IMR-90 (cell line): ENCODE data around the gene ID1. TPM values are rescaled to one million over a fixed set of nuclear protein-coding genes. Genes with fewer than 3 reads are reported as not detected.
A peak's percentile ranks its signal among the peaks of the same experiment; 100 is the strongest.

ENCODE experiments used
- ATAC-seq: fragments of 200-7000 bp; cut with Tn5 transposase; 2 replicates; pipeline ENCODE4 v1.9.1; 2020; ENCODE audit warnings: low read depth, mild to moderate bottlenecking, moderate library complexity
- BruUV-seq: library from RNA; stranded (reverse); fragments of 400-500 nt; replicated peaks from 2 replicates; lab custom pipeline; 2021; lab: Mats Ljungman, UMichigan
- CTCF ChIA-PET: fragments of 300-600 bp; formaldehyde crosslinking; extraction: SDS; loops from one replicate; lab custom pipeline; 2021; ENCODE audit warnings: antibody characterized with exemption; lab: Yijun Ruan, JAX
- POLR2A ChIA-PET: fragments of 300-600 bp; sonication (Branson Sonifier 250); formaldehyde crosslinking; loops from one replicate; lab custom pipeline; 2022; ENCODE audit warnings: antibody characterized with exemption; ENCODE audit not compliant: unreplicated experiment; lab: Charles Lee
- DNase-seq: peaks from one replicate; pipeline ENCODE4 v3.0.0; 2013
- H2AFZ ChIP-seq: replicated peaks from 2 replicates; pipeline ENCODE3; 2013; ENCODE audit warnings: low read length, mild to moderate bottlenecking; ENCODE audit not compliant: poor library complexity
- H2AK5ac ChIP-seq: 2 replicates; pipeline ENCODE4 v1.6.1; 2013; ENCODE audit warnings: low read depth, low read length, inconsistent platforms
- H2AK9ac ChIP-seq: replicated peaks from 2 replicates; pipeline ENCODE3; 2013; ENCODE audit warnings: mild to moderate bottlenecking, low read depth, low read length, moderate library complexity; ENCODE audit not compliant: poor library complexity
- H2BK120ac ChIP-seq: 2 replicates; pipeline ENCODE4 v1.6.1; 2013; ENCODE audit warnings: low read depth, low read length, inconsistent platforms
- H2BK15ac ChIP-seq: 3 replicates; pipeline ENCODE4 v1.6.1; 2013; ENCODE audit warnings: low read depth, low read length, inconsistent platforms
- H2BK20ac ChIP-seq: 2 replicates; pipeline ENCODE4 v1.6.1; 2013; ENCODE audit warnings: low read depth, mild to moderate bottlenecking, inconsistent platforms, low read length, moderate library complexity
- H2BK5ac ChIP-seq: 2 replicates; pipeline ENCODE4 v1.6.1; 2013; ENCODE audit warnings: mild to moderate bottlenecking, low read depth, low read length, inconsistent platforms; ENCODE audit not compliant: poor library complexity, severe bottlenecking
- H3K14ac ChIP-seq: replicated peaks from 2 replicates; pipeline ENCODE4 v1.6.1; 2013; ENCODE audit warnings: low read depth, low read length, inconsistent platforms
- H3K18ac ChIP-seq: 2 replicates; pipeline ENCODE4 v1.6.1; 2013; ENCODE audit warnings: low read depth, low read length, control low read depth
- H3K23ac ChIP-seq: 2 replicates; pipeline ENCODE4 v1.6.1; 2013; ENCODE audit warnings: low read depth, low read length, inconsistent platforms
- H3K27ac ChIP-seq: 2 replicates; pipeline ENCODE4 v1.5.1; 2013; ENCODE audit warnings: mild to moderate bottlenecking, control low read depth, low read length; ENCODE audit not compliant: insufficient read depth
- H3K27me3 ChIP-seq: 2 replicates; pipeline ENCODE4 v1.6.1; 2013; ENCODE audit warnings: low read length; ENCODE audit not compliant: control insufficient read depth, insufficient read depth
- H3K36me3 ChIP-seq: 2 replicates; pipeline ENCODE4 v1.6.1; 2013; ENCODE audit warnings: low read length, mixed read lengths; ENCODE audit not compliant: control insufficient read depth, insufficient read depth
- H3K4ac ChIP-seq: 2 replicates; pipeline ENCODE4 v1.6.1; 2013; ENCODE audit warnings: low read depth, low read length, inconsistent platforms
- H3K4me1 ChIP-seq: 2 replicates; pipeline ENCODE4 v1.6.1; 2013; ENCODE audit warnings: low read length, mixed read lengths; ENCODE audit not compliant: control insufficient read depth, insufficient read depth
- H3K4me2 ChIP-seq: 2 replicates; pipeline ENCODE4 v1.6.1; 2013; ENCODE audit warnings: low read depth, mild to moderate bottlenecking, control low read depth, low read length, moderate library complexity
- H3K4me3 ChIP-seq: 2 replicates; pipeline ENCODE4 v1.5.1; 2013; ENCODE audit warnings: low read depth, mild to moderate bottlenecking, control low read depth, low read length, moderate library complexity; ENCODE audit not compliant: insufficient read depth
- H3K56ac ChIP-seq: 2 replicates; pipeline ENCODE4 v1.6.1; 2013; ENCODE audit warnings: low read length, inconsistent platforms; ENCODE audit not compliant: insufficient read depth; ENCODE audit errors: extremely low read depth
- H3K79me1 ChIP-seq, 2 experiments: 2 replicates each; pipeline ENCODE4 v1.6.1; 2013; ENCODE audit warnings: low read length in 2 of 2, inconsistent platforms in 1 of 2, low read depth in 1 of 2
- H3K9ac ChIP-seq: 2 replicates; pipeline ENCODE4 v1.6.1; 2013; ENCODE audit warnings: low read depth, low read length, control low read depth
- H3K9me1 ChIP-seq: 2 replicates; pipeline ENCODE4 v1.6.1; 2013; ENCODE audit warnings: low read length, inconsistent platforms; ENCODE audit not compliant: insufficient read depth
- H3K9me3 ChIP-seq: 2 replicates; pipeline ENCODE4 v1.6.1; 2013; ENCODE audit warnings: low read length; ENCODE audit not compliant: control insufficient read depth, insufficient read depth
- H4K20me1 ChIP-seq: 2 replicates; pipeline ENCODE4 v1.6.1; 2013; ENCODE audit warnings: low read length, inconsistent platforms; ENCODE audit not compliant: insufficient read depth
- H4K5ac ChIP-seq: 2 replicates; pipeline ENCODE4 v1.6.1; 2013; ENCODE audit warnings: mild to moderate bottlenecking, low read depth, low read length, control low read depth
- H4K8ac ChIP-seq, 2 experiments: 2 replicates each; pipeline ENCODE4 v1.6.1; 2013; ENCODE audit warnings: low read depth in 2 of 2, low read length in 2 of 2, control low read depth in 1 of 2, inconsistent platforms in 1 of 2
- H4K91ac ChIP-seq: 2 replicates; pipeline ENCODE4 v1.6.1; 2013; ENCODE audit warnings: low read depth, low read length, inconsistent platforms; ENCODE audit not compliant: insufficient read depth
- CHD1 ChIP-seq: IDR thresholded peaks from 2 replicates; pipeline ENCODE4 v1.6.1; 2012; ENCODE audit warnings: low read depth, low read length, improper control_type of control experiment
- ELK1 ChIP-seq: fragments of 150-350 bp; IDR thresholded peaks from 2 replicates; pipeline ENCODE4 v1.6.1; 2016; ENCODE audit warnings: low read depth, mild to moderate bottlenecking, low read length, moderate library complexity, borderline replicate concordance
- FOS ChIP-seq: fragments of 150-350 bp; IDR thresholded peaks from 2 replicates; pipeline ENCODE4 v1.6.1; 2016; ENCODE audit warnings: low read depth, low read length
- MAZ ChIP-seq: IDR thresholded peaks from 2 replicates; pipeline ENCODE4 v1.6.1; 2012; ENCODE audit warnings: low read depth, mild to moderate bottlenecking, low read length, improper control_type of control experiment, moderate library complexity, borderline replicate concordance
- MXI1 ChIP-seq: IDR thresholded peaks from 2 replicates; pipeline ENCODE4 v1.6.1; 2012; ENCODE audit warnings: low read depth, mild to moderate bottlenecking, low read length, moderate library complexity, borderline replicate concordance
- WGBS, 2 experiments: methylation state at CpG; one replicate each; pipeline versions ENCODE4 v1.1.5 to v1.1.7; 2013; ENCODE audit warnings: missing lambda C conversion rate in 2 of 2; ENCODE audit not compliant: insufficient read length in 1 of 2; ENCODE audit errors: extremely low coverage in 2 of 2; 5-methylcytosine and 5-hydroxymethylcytosine counted together
- dilution Hi-C: fragments of 300-500 bp; cut with HindIII; formaldehyde crosslinking; loops from one replicate; pipeline ENCODE4 v1.14.3; 2018; ENCODE audit warnings: low sequenced_read_pairs; ENCODE audit not compliant: unreplicated experiment
- in situ Hi-C: fragments of 300-500 bp; cut with MboI; formaldehyde crosslinking; loops from 3 replicates; pipeline ENCODE4 v1.14.3; 2019; ENCODE audit warnings: low sequenced_read_pairs, inconsistent platforms, mixed read lengths
- intact Hi-C: fragments of 100-400 bp; cut with micrococcal nuclease; formaldehyde crosslinking; loops from 2 replicates; pipeline ENCODE4 v1.10.0; 2022
- polyA plus RNA-seq, 3 experiments: library from polyadenylated mRNA; depleted of rRNA; stranded (reverse); fragments of >200 nt; gene quantifications; 2 replicates each; pipeline ENCODE4 v1.2.3, GENCODE V29; 2012; ENCODE audit warnings: low replicate concordance in 1 of 3
- total RNA-seq: library from RNA; depleted of rRNA; stranded (reverse); fragments of >200 nt; gene quantifications from 2 replicates; pipeline ENCODE4 v1.2.3, GENCODE V29; 2012

Gene ID1
- total and polyA plus RNA-seq, 2 of the 4 experiments (the other 2 are of a cell fraction) = 148 to 174 TPM

GRCh38 chr20:31633339-31633914 is 28.3 kb downstream of the ID1 start:
- Histone ChIP-seq H4K20me1 (no peaks in the 10 kb centered on the region), H2AK9ac (peak overlapping the region; percentile 44), H3K4me2 (no peak overlapping the region; the same call in 1 of the 2 replicates), H3K56ac (no peak overlapping the region), H3K14ac (peak overlapping the region; percentile 50), H3K36me3 (no peaks in the 10 kb centered on the region), H2BK20ac (peak overlapping the region; percentile 79), H3K27ac (peak overlapping the region; percentile 16; the same call in 1 of the 2 replicates), H4K91ac (peak overlapping the region; percentile 62), H2BK15ac (peak overlapping the region; percentile 4; the same call in 1 of the 3 replicates), H3K23ac (peak overlapping the region; percentile 4; the same call in 1 of the 2 replicates), H3K9me1 (no peaks in the 10 kb centered on the region; the same call in 1 of the 2 replicates), H3K79me1 (no peaks in the 10 kb centered on the region), H3K4me1 (peaks cover 11% of the 10 kb centered on the region; the same call in 1 of the 2 replicates), H3K18ac (peak overlapping the region; percentile 36; the same call in 1 of the 2 replicates), H2AK5ac (peak overlapping the region; percentile 79; the same call in 1 of the 2 replicates), H3K9ac (no peak overlapping the region), H3K9me3 (no peaks in the 10 kb centered on the region), H3K4me3 (no peak overlapping the region), H4K5ac (peak overlapping the region; percentile 23; the same call in 1 of the 2 replicates), H2BK120ac (peak overlapping the region; percentile 87), H2BK5ac (no peak overlapping the region), H3K27me3 (peaks cover 5% of the 10 kb centered on the region; the same call in 1 of the 2 replicates), H2AFZ (peak overlapping the region; percentile 85), H4K8ac (peak overlapping the region in 1 of 2 experiments; percentile 86; a peak in 1 of 4 replicates), H3K4ac (peak overlapping the region; percentile 61)
- POLR2A ChIA-PET = interaction anchor here (0.5 to 0.6 kb wide), 2 partner anchors 130 to 312 kb away, joined by 3 to 6 read pairs; no protein-coding TSS in a partner anchor
- WGBS, 2 experiments = 48% methylated on average over 3 of the region's 14 CpGs; no CpG with 5 or more reads in 1 of the 2 experiments
- intact Hi-C loops (no loop called here), in situ Hi-C loops (no loop called here), dilution Hi-C loops (no loop called here)
- TF ChIP-seq MAZ = peak; percentile 43; the same call in 1 of the 2 replicates
- TF ChIP-seq CHD1 = no peak
- no peak for TF ChIP-seq MXI1
- TF ChIP-seq FOS = no peak
- no peak for TF ChIP-seq ELK1
- ATAC-seq (peak; percentile 91), DNase-seq (peak; percentile 76)
- no TSS peak for BruUV-seq
- CTCF ChIA-PET = interaction anchor here (0.6 to 2.9 kb wide), 9 partner anchors 10 to 318 kb away, joined by 3 to 26 read pairs (median 4); partner anchors contain the start of gene BCL2L1
